Stimulated activated memory B cell treated with anti-CD40 and anti-IgM and Interleukin-4, amounts not matched to agents 10 μg/mL and 1 μg/mL and 100 μg/mL, for 72 hours (primary cell): Measurements from ENCODE around the gene PRSS21.

Source experiments
- ATAC-seq: fragments of 150-1000 bp; cut with Tn5 transposase; 2 replicates; pipeline ENCODE4 v1.10.0; 2021
- H3K27ac Mint-ChIP-seq: one replicate; pipeline ENCODE4 v1.8.0; 2022; ENCODE audit warnings: mild to moderate bottlenecking, mixed read lengths
- H3K27me3 Mint-ChIP-seq: one replicate; pipeline ENCODE4 v1.8.0; 2022; ENCODE audit warnings: mixed read lengths
- H3K36me3 Mint-ChIP-seq: one replicate; pipeline ENCODE4 v1.8.0; 2022; ENCODE audit warnings: mixed read lengths
- H3K4me1 Mint-ChIP-seq: one replicate; pipeline ENCODE4 v1.8.0; 2022; ENCODE audit warnings: mixed read lengths
- H3K4me3 Mint-ChIP-seq: one replicate; pipeline ENCODE4 v1.8.0; 2022; ENCODE audit warnings: mild to moderate bottlenecking, moderate library complexity, mixed read lengths
- H3K9me3 Mint-ChIP-seq: one replicate; pipeline ENCODE4 v1.8.0; 2022; ENCODE audit warnings: mixed read lengths

The PRSS21 gene, protein sequence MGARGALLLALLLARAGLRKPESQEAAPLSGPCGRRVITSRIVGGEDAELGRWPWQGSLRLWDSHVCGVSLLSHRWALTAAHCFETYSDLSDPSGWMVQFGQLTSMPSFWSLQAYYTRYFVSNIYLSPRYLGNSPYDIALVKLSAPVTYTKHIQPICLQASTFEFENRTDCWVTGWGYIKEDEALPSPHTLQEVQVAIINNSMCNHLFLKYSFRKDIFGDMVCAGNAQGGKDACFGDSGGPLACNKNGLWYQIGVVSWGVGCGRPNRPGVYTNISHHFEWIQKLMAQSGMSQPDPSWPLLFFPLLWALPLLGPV

GRCh38 chr16:2816751-2817339 is at the start of gene PRSS21:
TSS of gene PRSS21 (plus strand) at chr16:2817237. CDS start at chr16:2817269, 32 bp downstream.
- H3K9me3 Mint-ChIP-seq = no peaks in the 10 kb centered on the region
- no peaks in the 10 kb centered on the region for H3K4me1 Mint-ChIP-seq
- H3K4me3 Mint-ChIP-seq = peak within 1 kb of the TSS; percentile 51
- H3K36me3 Mint-ChIP-seq = no peaks in the 10 kb centered on the region
- peaks cover 26% of the 10 kb centered on the region for H3K27me3 Mint-ChIP-seq
- peak; percentile 34 for ATAC-seq
- H3K27ac Mint-ChIP-seq = no peak within 1 kb of the TSS

GRCh38 chr16:2767891-2768290 is 49.1 kb upstream of the PRSS21 start:
- Mint-ChIP-seq H3K4me1 (peaks cover 34% of the 10 kb centered on the region), H3K4me3 (no peak overlapping the region), H3K27ac (no peak overlapping the region), H3K36me3 (peaks cover 87% of the 10 kb centered on the region), H3K9me3 (no peaks in the 10 kb centered on the region), H3K27me3 (no peaks in the 10 kb centered on the region)
- ATAC-seq = no peak

- Mint-ChIP-seq H3K27me3 (no peaks in the 10 kb centered on the region), H3K9me3 (no peaks in the 10 kb centered on the region), H3K36me3 (peaks cover 83% of the 10 kb centered on the region), H3K4me3 (no peak overlapping the region), H3K27ac (peak overlapping the region; percentile 48), H3K4me1 (peaks cover 33% of the 10 kb centered on the region)
- ATAC-seq = no peak
Measured at GRCh38 chr16:2768403-2769089, 48.5 kb upstream of the PRSS21 start.

GRCh38 chr16:2769100-2769529 is 47.9 kb upstream of the PRSS21 start:
- H3K4me3 Mint-ChIP-seq = no peak overlapping the region
- H3K4me1 Mint-ChIP-seq = peaks cover 35% of the 10 kb centered on the region

DNA sequence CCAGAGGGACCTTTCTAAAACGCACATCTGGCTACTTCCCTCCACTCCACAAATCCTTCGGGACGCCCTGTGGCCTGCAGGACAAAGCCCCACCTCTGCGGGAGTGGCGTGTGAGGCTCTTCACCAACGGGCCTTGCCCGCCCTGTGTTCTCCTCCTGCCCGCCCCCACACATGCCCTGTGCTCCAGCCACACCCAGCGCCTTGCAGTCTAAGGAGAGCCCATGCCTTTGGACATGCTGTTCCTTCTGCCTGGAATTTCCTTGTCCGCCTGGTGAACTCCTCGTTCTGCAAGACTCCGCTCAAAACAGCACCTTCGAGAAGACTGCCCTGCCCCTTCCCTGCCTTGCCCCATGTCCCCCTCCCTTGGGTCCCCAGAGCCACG is 47.4 kb upstream of the PRSS21 start:
- peaks cover 72% of the 10 kb centered on the region for H3K36me3 Mint-ChIP-seq
- H3K4me1 Mint-ChIP-seq = peaks cover 39% of the 10 kb centered on the region

More at GRCh38 chr16:2769100-2769529, 47.9 kb upstream of the PRSS21 start:
- H3K36me3 Mint-ChIP-seq = peaks cover 77% of the 10 kb centered on the region
- H3K27me3 Mint-ChIP-seq = no peaks in the 10 kb centered on the region
- no peak for ATAC-seq
- no peaks in the 10 kb centered on the region for H3K9me3 Mint-ChIP-seq
- H3K27ac Mint-ChIP-seq = peak overlapping the region; percentile 48

GRCh38 chr16:2770057-2770951 is 46.7 kb upstream of the PRSS21 start:
- peaks cover 39% of the 10 kb centered on the region for H3K4me1 Mint-ChIP-seq
- H3K27ac Mint-ChIP-seq = peak overlapping the region; percentile 48
- peaks cover 66% of the 10 kb centered on the region for H3K36me3 Mint-ChIP-seq
- H3K4me3 Mint-ChIP-seq = no peak overlapping the region
- peak; percentile 31 for ATAC-seq
- no peaks in the 10 kb centered on the region for H3K9me3 Mint-ChIP-seq
- H3K27me3 Mint-ChIP-seq = no peaks in the 10 kb centered on the region

More for the DNA sequence above, 47.4 kb upstream of the PRSS21 start:
- ATAC-seq = no peak
- no peaks in the 10 kb centered on the region for H3K27me3 Mint-ChIP-seq
- H3K27ac Mint-ChIP-seq = peak overlapping the region; percentile 48
- peak overlapping the region; percentile 44 for H3K4me3 Mint-ChIP-seq
- H3K9me3 Mint-ChIP-seq = no peaks in the 10 kb centered on the region

GRCh38 chr16:2771496-2772402 is 45.3 kb upstream of the PRSS21 start:
- no peak for ATAC-seq
- Mint-ChIP-seq H3K4me3 (no peak overlapping the region), H3K27ac (peak overlapping the region; percentile 27), H3K9me3 (no peaks in the 10 kb centered on the region), H3K36me3 (peaks cover 51% of the 10 kb centered on the region), H3K27me3 (no peaks in the 10 kb centered on the region), H3K4me1 (peaks cover 48% of the 10 kb centered on the region)

DNA sequence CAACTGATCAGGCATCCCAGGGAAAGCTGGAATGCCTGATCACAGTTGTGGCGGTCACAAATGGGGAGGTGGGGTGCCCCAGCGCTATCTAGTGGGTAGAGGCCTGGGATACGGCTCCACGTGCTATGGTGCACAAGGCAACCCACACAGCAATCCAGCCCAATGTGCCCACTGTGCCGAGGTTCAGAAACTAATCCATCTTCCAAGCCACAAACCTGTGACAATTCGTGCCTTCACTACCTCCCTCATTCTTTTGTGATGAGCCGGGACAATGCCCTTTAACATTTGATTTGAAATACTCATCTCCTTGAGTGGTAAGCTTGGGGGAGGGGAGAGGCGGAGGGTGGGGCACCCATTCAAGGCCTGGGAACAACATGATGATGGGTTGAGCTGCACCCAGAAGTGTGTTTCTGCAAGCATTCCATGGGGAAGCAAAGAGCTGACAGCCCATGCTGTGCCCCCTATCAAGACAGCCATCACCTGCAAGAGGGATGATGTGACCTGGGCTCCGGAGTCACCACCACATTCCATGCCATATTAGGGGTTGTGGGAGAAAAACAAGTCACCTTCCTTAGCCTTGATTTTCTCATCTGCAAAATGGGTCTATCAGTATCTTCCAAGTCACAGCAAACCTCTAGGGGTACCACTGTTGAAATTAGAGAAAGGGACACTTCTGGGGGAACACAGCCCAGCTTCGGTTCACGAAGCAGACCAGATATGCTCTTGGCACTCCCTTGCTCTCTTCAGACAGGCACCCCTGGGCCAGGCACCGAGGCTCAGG is 43.7 kb upstream of the PRSS21 start:
- no peaks in the 10 kb centered on the region for H3K27me3 Mint-ChIP-seq
- H3K4me1 Mint-ChIP-seq = peaks cover 49% of the 10 kb centered on the region
- no peak overlapping the region for H3K4me3 Mint-ChIP-seq
- peaks cover 39% of the 10 kb centered on the region for H3K36me3 Mint-ChIP-seq
- H3K9me3 Mint-ChIP-seq = no peaks in the 10 kb centered on the region
- ATAC-seq = no peak
- H3K27ac Mint-ChIP-seq = peak overlapping the region; percentile 7

DNA sequence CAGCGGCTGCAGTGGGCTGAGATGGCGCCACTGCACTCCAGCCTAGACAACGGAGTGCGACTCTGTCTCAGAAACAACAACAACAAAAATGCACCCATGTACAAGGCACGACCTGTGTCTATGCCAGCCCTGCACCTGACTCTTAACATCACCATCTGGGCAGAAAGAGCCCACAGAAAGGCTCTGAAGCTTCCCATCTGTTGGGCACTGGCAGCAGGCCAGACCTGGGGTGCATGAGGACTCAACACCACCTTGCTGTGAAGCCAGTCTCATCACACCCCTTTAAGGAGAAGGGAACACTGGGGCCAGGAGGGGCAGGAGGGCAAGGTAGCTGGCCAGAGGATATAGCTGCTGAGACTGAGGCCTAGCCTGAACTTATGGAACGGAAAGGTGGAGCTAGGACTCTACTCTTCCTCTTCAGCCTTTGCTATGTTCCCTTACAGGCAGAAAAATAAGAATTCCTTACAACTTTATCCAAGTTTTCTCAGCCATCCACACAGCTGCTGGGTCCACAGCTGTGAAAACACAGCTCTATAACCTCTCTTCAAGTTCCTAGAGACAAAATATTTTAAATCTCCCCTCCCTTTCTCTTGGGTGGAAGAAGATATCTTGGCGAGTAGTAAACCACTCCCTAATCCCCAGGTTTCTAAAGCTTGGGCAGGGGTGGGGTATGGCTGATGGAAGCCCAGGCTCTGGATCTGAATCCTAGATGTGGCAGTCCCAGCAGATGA is 42.7 kb upstream of the PRSS21 start:
- peaks cover 47% of the 10 kb centered on the region for H3K4me1 Mint-ChIP-seq
- ATAC-seq = no peak
- H3K9me3 Mint-ChIP-seq = no peaks in the 10 kb centered on the region
- peaks cover 31% of the 10 kb centered on the region for H3K36me3 Mint-ChIP-seq
- H3K27ac Mint-ChIP-seq = peak overlapping the region; percentile 24
- no peak overlapping the region for H3K4me3 Mint-ChIP-seq
- H3K27me3 Mint-ChIP-seq = no peaks in the 10 kb centered on the region

DNA sequence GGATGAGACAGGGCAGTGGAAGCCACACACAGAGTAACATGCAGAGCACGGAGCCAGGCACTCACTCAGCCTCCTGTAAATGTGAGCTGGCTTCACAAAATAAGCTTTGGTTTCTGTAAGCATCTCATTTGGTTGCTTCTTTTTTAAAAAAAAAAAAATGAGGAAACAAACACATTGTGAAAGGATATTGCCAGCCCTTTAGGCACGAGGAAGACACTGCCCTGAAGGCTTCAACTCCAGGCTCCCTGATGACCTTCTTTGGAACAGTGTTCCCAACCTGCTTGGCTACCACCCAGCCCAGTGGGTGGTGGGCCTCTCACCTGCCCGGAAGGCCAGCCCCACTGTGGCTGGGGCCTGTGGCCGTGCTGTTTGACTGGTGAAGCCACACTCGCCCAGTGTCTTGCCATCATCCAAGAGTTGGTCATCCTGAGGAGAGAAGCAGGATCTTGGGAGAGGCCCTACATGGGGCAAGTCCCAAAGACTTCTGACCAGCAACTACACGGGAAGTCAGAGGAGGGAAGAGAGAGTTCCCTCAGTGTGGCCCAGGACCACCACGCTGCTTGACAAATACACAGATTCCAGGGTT is 41.8 kb upstream of the PRSS21 start:
- peaks cover 22% of the 10 kb centered on the region for H3K36me3 Mint-ChIP-seq
- H3K27me3 Mint-ChIP-seq = no peaks in the 10 kb centered on the region
- no peak overlapping the region for H3K27ac Mint-ChIP-seq
- ATAC-seq = no peak
- peaks cover 46% of the 10 kb centered on the region for H3K4me1 Mint-ChIP-seq
- H3K4me3 Mint-ChIP-seq = peak overlapping the region; percentile 41
- H3K9me3 Mint-ChIP-seq = no peaks in the 10 kb centered on the region

- no peaks in the 10 kb centered on the region for H3K9me3 Mint-ChIP-seq
- peaks cover 17% of the 10 kb centered on the region for H3K36me3 Mint-ChIP-seq
- ATAC-seq = no peak
- peaks cover 43% of the 10 kb centered on the region for H3K4me1 Mint-ChIP-seq
- H3K27me3 Mint-ChIP-seq = no peaks in the 10 kb centered on the region
- H3K4me3 Mint-ChIP-seq = peak overlapping the region; percentile 91
- H3K27ac Mint-ChIP-seq = peak overlapping the region; percentile 99
Measured at GRCh38 chr16:2775765-2776499, 41.1 kb upstream of the PRSS21 start.

DNA sequence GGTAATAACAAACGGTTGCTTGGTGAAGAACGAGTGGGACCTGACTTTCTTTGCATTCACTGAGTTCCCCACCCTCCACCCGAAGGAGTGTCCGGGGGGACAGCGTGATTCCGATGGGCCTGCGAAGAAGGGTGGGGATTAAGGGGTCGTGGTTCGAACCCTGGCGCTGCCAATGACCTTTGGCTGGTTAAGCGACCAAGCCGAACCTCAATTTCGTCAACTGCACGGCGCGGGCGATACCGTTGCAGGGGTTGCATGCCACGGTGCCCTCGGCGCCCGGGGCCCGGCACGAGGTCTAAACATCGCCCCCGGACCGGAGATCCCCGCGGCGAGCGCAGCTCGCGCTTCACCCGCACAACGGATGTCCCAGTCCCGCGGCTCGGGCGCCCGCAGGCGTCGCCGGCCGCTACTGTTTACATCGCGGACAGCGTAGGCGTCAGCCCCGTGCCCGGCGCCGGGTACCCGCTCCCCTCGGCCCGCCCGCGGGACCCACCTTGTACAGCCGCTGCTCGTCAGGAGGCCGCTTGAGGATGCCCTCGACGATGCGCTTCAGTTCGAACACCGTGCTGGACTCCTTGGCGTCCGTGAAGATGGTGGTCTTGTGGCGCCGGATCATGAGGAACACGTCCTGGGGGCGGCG is 40.4 kb upstream of the PRSS21 start:
- Mint-ChIP-seq H3K27ac (peak overlapping the region; percentile 99), H3K4me1 (peaks cover 40% of the 10 kb centered on the region), H3K9me3 (no peaks in the 10 kb centered on the region), H3K36me3 (peaks cover 13% of the 10 kb centered on the region), H3K4me3 (peak overlapping the region; percentile 91), H3K27me3 (no peaks in the 10 kb centered on the region)
- ATAC-seq = peak; percentile 65
